HepG2 (cell line): ENCODE measurements around the gene LMF2. TPM values are rescaled to one million over a fixed set of nuclear protein-coding genes. Genes with fewer than 3 reads are reported as not detected.
A peak's percentile ranks its signal among the peaks of the same experiment; 100 is the strongest.

Experiments used
- ARHGAP35 ChIP-seq: sonication (generic); formaldehyde crosslinking; IDR thresholded peaks from 2 replicates; pipeline ENCODE4 v1.9.0; 2022; ENCODE audit warnings: mild to moderate bottlenecking, inconsistent platforms, moderate library complexity, missing genetic modification reagents, borderline replicate concordance
- BATF2 ChIP-seq: sonication (generic); formaldehyde crosslinking; IDR thresholded peaks from 2 replicates; pipeline ENCODE4 v1.8.0; 2022; ENCODE audit warnings: mild to moderate bottlenecking, missing genetic modification reagents, moderate library complexity
- BORCS8-MEF2B ChIP-seq: sonication (generic); formaldehyde crosslinking; IDR thresholded peaks from 2 replicates; pipeline ENCODE4 v1.8.0; 2022; ENCODE audit warnings: mild to moderate bottlenecking, missing genetic modification reagents
- ERF ChIP-seq: IDR thresholded peaks from 2 replicates; pipeline ENCODE4 v1.6.1; 2018; ENCODE audit warnings: missing biosample characterization, missing genetic modification reagents
- HDAC2 ChIP-seq: sonication (generic); formaldehyde crosslinking; IDR thresholded peaks from 2 replicates; pipeline ENCODE4 v1.4.0; 2020; ENCODE audit warnings: missing genetic modification reagents
- JUND ChIP-seq: sonication (generic); formaldehyde crosslinking; IDR thresholded peaks from 2 replicates; pipeline ENCODE4 v1.8.0; 2022; ENCODE audit warnings: mild to moderate bottlenecking, missing genetic modification reagents
- KLF6 ChIP-seq: IDR thresholded peaks from 2 replicates; pipeline ENCODE4 v1.8.0; 2016; ENCODE audit warnings: missing biosample characterization, missing genetic modification reagents
- MXI1 ChIP-seq: IDR thresholded peaks from 3 replicates; pipeline ENCODE4 v1.6.1; 2012; ENCODE audit warnings: low read depth, low read length, inconsistent platforms, borderline replicate concordance
- NR2F1 ChIP-seq, 2 experiments: fragments of 450-650 bp in 1 of 2; formaldehyde crosslinking in 1 of 2; IDR thresholded peaks; 2 replicates each; pipeline versions ENCODE4 v1.5.0 to v1.6.1; 2016 to 2020; ENCODE audit warnings: mild to moderate bottlenecking in 1 of 2, missing compliant biosample characterization in 1 of 2, missing genetic modification reagents in 1 of 2, moderate library complexity in 1 of 2
- REPIN1 ChIP-seq: sonication (generic); formaldehyde crosslinking; IDR thresholded peaks from 2 replicates; pipeline ENCODE4 v1.8.0; 2022; ENCODE audit warnings: missing genetic modification reagents, low read depth, mild to moderate bottlenecking, borderline replicate concordance
- RFXANK ChIP-seq: IDR thresholded peaks from 2 replicates; pipeline ENCODE4 v1.6.1; 2016
- SAP130 ChIP-seq: IDR thresholded peaks from 2 replicates; pipeline ENCODE4 v1.6.1; 2016; ENCODE audit warnings: low read depth
- SNAPC2 ChIP-seq: sonication (generic); formaldehyde crosslinking; IDR thresholded peaks from 2 replicates; pipeline ENCODE4 v1.8.1; 2022; ENCODE audit warnings: mild to moderate bottlenecking, missing genetic modification reagents
- SNRNP70 ChIP-seq: fragments of 200-400 bp; formaldehyde crosslinking; IDR thresholded peaks from 2 replicates; pipeline ENCODE4 v1.6.1; 2017; ENCODE audit warnings: mild to moderate bottlenecking, low read depth, low read length, moderate library complexity
- SP5 ChIP-seq: IDR thresholded peaks from 2 replicates; pipeline ENCODE4 v1.6.1; 2016; ENCODE audit warnings: low read depth, borderline replicate concordance
- SSRP1 ChIP-seq: IDR thresholded peaks from 2 replicates; pipeline ENCODE4 v1.6.1; 2016; ENCODE audit warnings: control low read depth
- ZBTB20 ChIP-seq: sonication (generic); formaldehyde crosslinking; IDR thresholded peaks from 2 replicates; pipeline ENCODE4 v1.8.1; 2023; ENCODE audit warnings: missing genetic modification reagents, low read depth, mild to moderate bottlenecking, borderline replicate concordance
- ZMYM2 ChIP-seq: sonication (generic); formaldehyde crosslinking; IDR thresholded peaks from 2 replicates; pipeline ENCODE4 v1.8.0; 2022; ENCODE audit warnings: mild to moderate bottlenecking, missing genetic modification reagents
- ZNF160 ChIP-seq: sonication (generic); formaldehyde crosslinking; IDR thresholded peaks from 2 replicates; pipeline ENCODE4 v1.8.0; 2022; ENCODE audit warnings: mild to moderate bottlenecking, inconsistent platforms, missing genetic modification reagents
- ZNF17 ChIP-seq: sonication (generic); formaldehyde crosslinking; IDR thresholded peaks from 2 replicates; pipeline ENCODE4 v1.5.0; 2020; ENCODE audit warnings: mild to moderate bottlenecking, missing genetic modification reagents
- ZNF274 ChIP-seq: sonication (generic); formaldehyde crosslinking; IDR thresholded peaks from 2 replicates; pipeline ENCODE4 v1.5.1; 2020; ENCODE audit warnings: mild to moderate bottlenecking, missing genetic modification reagents
- ZNF382 ChIP-seq: sonication (generic); formaldehyde crosslinking; IDR thresholded peaks from 2 replicates; pipeline ENCODE4 v1.5.0; 2020; ENCODE audit warnings: missing genetic modification reagents, mild to moderate bottlenecking, borderline replicate concordance
- ZNF468 ChIP-seq: sonication (generic); formaldehyde crosslinking; IDR thresholded peaks from 2 replicates; pipeline ENCODE4 v1.8.0; 2022; ENCODE audit warnings: mild to moderate bottlenecking, moderate library complexity, missing genetic modification reagents
- ZNF562 ChIP-seq: sonication (generic); formaldehyde crosslinking; IDR thresholded peaks from 2 replicates; pipeline ENCODE4 v1.8.0; 2022; ENCODE audit warnings: missing genetic modification reagents, borderline replicate concordance
- ZZZ3 ChIP-seq: sonication (generic); formaldehyde crosslinking; IDR thresholded peaks from 2 replicates; pipeline ENCODE4 v1.4.0; 2020; ENCODE audit warnings: missing genetic modification reagents, mild to moderate bottlenecking, borderline replicate concordance
- polyA plus RNA-seq, 8 experiments: library from polyadenylated mRNA; depleted of rRNA in 3 of 8; stranded (reverse) in 7 of 8; unstranded in 1 of 8; fragments of >200 nt; fragmentation: Illumina TruSeq in 4 of 8; extraction: Trizol in 4 of 8; gene quantifications; 2 replicates each; pipeline versions ENCODE4 v1.2.1 to v1.2.3, GENCODE V29; 2011 to 2016; ENCODE audit warnings: low read depth in 4 of 8, missing spikeins in 1 of 8, mixed read lengths in 1 of 8; ENCODE audit not compliant: insufficient read depth in 1 of 8
- total RNA-seq, 5 experiments: library from RNA; depleted of rRNA; stranded (reverse); fragments of >200 nt; fragmentation: Illumina TruSeq; extraction: Trizol; gene quantifications; 2 replicates each; pipeline ENCODE4 v1.2.3, GENCODE V29; 2016; ENCODE audit warnings: low read depth in 1 of 5
- TF ChIP-seq, protein P1 (sequence below): sonication (generic); formaldehyde crosslinking; conservative IDR thresholded peaks from 2 replicates; pipeline ENCODE4 v1.8.0; 2022; ENCODE audit warnings: low read depth, missing genetic modification reagents
- TF ChIP-seq, protein P2 (sequence below): sonication (generic); formaldehyde crosslinking; IDR thresholded peaks from 2 replicates; pipeline ENCODE4 v1.4.0; 2020; ENCODE audit warnings: mild to moderate bottlenecking, missing genetic modification reagents
- TF ChIP-seq, protein P3 (sequence below): sonication (generic); formaldehyde crosslinking; IDR thresholded peaks from 2 replicates; pipeline ENCODE4 v1.8.1; 2023; ENCODE audit warnings: mild to moderate bottlenecking, missing genetic modification reagents, borderline replicate concordance

The LMF2 gene
- total and polyA plus RNA-seq, 2 of the 13 experiments (the other 11 are each of a cell fraction or from before 2014, with no cell fraction given), result 23.3 to 30.6 TPM

DNA sequence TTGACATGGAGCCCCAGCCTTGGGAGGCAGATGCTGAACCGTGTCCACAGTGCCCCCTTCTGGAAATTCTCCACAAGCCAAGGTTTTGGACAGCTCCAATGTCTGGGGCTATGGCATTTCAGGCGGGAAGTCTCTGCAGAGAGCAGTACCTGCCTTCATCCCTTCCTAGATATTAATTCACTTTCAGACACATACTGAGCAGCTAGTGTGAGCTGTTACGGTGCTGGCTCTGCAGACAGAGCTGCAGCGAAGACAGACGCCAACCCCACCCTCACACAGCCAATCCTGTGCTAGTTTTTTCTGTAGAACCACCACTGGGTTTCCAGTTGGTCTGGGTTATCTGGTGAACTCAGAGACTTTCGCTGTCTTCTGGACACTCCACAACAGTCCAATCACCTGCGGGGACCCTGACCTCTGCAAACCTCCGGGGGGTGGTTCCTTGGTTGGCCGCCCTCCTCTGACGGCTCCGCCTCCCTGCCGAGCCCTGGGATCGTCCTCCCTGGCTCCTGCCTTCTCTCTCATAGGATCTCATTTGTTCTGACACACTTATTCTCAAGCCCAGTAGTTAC is 9.1 kb downstream of the LMF2 start (continued):
- TF ChIP-seq MXI1 (no peak; the same call in 2 of the 3 replicates), BORCS8-MEF2B (peak; percentile 29; the same call in 1 of the 2 replicates), ZNF562 (no peak), SNRNP70 (no peak), REPIN1 (no peak), ZMYM2 (CRISPR knock-in tag) (no peak), SAP130 (CRISPR knock-in tag) (peak; percentile 74), JUND (CRISPR knock-in tag) (no peak), NR2F1 (CRISPR knock-in tag; IDR thresholded peaks at IDR 0.05) (peak in 1 of 2 experiments; percentile 34; a peak in 2 of 4 replicates), ZNF468 (CRISPR knock-in tag) (0 out of 2 replicates have a peak, but pooled peaks have one; percentile 13), BATF2 (no peak), SSRP1 (0 out of 2 replicates have a peak, but pooled peaks have one; percentile 14), ZZZ3 (CRISPR knock-in tag) (no peak), ZNF160 (CRISPR knock-in tag) (no peak), SNAPC2 (CRISPR knock-in tag) (peak; percentile 66; the same call in 1 of the 2 replicates), ZNF382 (CRISPR knock-in tag) (no peak), ZNF17 (no peak), HDAC2 (CRISPR knock-in tag) (no peak), ZBTB20 (CRISPR knock-in tag) (no peak), ZNF274 (CRISPR knock-in tag) (no peak), ARHGAP35 (CRISPR knock-in tag) (0 out of 2 replicates have a peak, but pooled peaks have one; percentile 14), KLF6 (CRISPR knock-in tag) (0 out of 2 replicates have a peak, but pooled peaks have one; percentile 32), RFXANK (CRISPR knock-in tag) (no peak), SP5 (peak; percentile 42; the same call in 1 of the 2 replicates), ERF (CRISPR knock-in tag) (0 out of 2 replicates have a peak, but pooled peaks have one; percentile 17)
- TF ChIP-seq, protein P1, sequence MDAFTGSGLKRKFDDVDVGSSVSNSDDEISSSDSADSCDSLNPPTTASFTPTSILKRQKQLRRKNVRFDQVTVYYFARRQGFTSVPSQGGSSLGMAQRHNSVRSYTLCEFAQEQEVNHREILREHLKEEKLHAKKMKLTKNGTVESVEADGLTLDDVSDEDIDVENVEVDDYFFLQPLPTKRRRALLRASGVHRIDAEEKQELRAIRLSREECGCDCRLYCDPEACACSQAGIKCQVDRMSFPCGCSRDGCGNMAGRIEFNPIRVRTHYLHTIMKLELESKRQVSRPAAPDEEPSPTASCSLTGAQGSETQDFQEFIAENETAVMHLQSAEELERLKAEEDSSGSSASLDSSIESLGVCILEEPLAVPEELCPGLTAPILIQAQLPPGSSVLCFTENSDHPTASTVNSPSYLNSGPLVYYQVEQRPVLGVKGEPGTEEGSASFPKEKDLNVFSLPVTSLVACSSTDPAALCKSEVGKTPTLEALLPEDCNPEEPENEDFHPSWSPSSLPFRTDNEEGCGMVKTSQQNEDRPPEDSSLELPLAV (CRISPR knock-in tag), result no peak
- TF ChIP-seq, protein P2, sequence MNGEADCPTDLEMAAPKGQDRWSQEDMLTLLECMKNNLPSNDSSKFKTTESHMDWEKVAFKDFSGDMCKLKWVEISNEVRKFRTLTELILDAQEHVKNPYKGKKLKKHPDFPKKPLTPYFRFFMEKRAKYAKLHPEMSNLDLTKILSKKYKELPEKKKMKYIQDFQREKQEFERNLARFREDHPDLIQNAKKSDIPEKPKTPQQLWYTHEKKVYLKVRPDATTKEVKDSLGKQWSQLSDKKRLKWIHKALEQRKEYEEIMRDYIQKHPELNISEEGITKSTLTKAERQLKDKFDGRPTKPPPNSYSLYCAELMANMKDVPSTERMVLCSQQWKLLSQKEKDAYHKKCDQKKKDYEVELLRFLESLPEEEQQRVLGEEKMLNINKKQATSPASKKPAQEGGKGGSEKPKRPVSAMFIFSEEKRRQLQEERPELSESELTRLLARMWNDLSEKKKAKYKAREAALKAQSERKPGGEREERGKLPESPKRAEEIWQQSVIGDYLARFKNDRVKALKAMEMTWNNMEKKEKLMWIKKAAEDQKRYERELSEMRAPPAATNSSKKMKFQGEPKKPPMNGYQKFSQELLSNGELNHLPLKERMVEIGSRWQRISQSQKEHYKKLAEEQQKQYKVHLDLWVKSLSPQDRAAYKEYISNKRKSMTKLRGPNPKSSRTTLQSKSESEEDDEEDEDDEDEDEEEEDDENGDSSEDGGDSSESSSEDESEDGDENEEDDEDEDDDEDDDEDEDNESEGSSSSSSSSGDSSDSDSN, result peak; percentile 24
- TF ChIP-seq, protein P3, sequence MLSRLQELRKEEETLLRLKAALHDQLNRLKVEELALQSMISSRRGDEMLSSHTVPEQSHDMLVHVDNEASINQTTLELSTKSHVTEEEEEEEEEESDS (CRISPR knock-in tag), result 0 out of 2 replicates have a peak, but pooled peaks have one; percentile 33
